GM19455 (cell line): ENCODE measurements around the gene TIMM44.
A peak's percentile ranks its signal among the peaks of the same experiment; 100 is the strongest.

Experiments
- ATAC-seq: cut with Tn5 transposase; IDR thresholded peaks from one replicate; pipeline ENCODE4 v1.9.1; 2021; ENCODE audit not compliant: unreplicated experiment

The TIMM44 gene

GRCh38 chr19:7915250-7916102 lies 28.0 kb downstream of the TIMM44 start:
- ATAC-seq = no peak

GRCh38 chr19:7914598-7915045 lies 28.8 kb downstream of the TIMM44 start, which contains the start of gene TGFBR3L:
Gene TGFBR3L, plus strand, starts transcription at chr19:7914830.
- ATAC-seq = no peak

- no peak for ATAC-seq
These were observed 29.4 kb downstream of the TIMM44 start for GRCh38 chr19:7914099-7914498.

GRCh38 chr19:7913652-7914051 lies 29.8 kb downstream of the TIMM44 start:
- ATAC-seq = no peak

GRCh38 chr19:7912697-7913564 lies 30.5 kb downstream of the TIMM44 start:
- ATAC-seq = no peak

- no peak for ATAC-seq
These were observed 31.2 kb downstream of the TIMM44 start for GRCh38 chr19:7912144-7912696.

GRCh38 chr19:7911508-7912143 lies 31.8 kb downstream of the TIMM44 start:
- no peak for ATAC-seq

GRCh38 chr19:7910321-7911161 lies 32.9 kb downstream of the TIMM44 start:
- no peak for ATAC-seq

GRCh38 chr19:7909471-7910067 lies 33.9 kb downstream of the TIMM44 start:
- no peak for ATAC-seq

GRCh38 chr19:7908742-7909461 lies 34.6 kb downstream of the TIMM44 start:
- ATAC-seq = no peak

- no peak for ATAC-seq
These were observed 35.3 kb downstream of the TIMM44 start for GRCh38 chr19:7908078-7908699.

GRCh38 chr19:7907544-7907943 lies 35.9 kb downstream of the TIMM44 start:
- ATAC-seq = no peak

- no peak for ATAC-seq
These were observed 36.3 kb downstream of the TIMM44 start for GRCh38 chr19:7907122-7907521.

- no peak for ATAC-seq
These were observed 37.6 kb downstream of the TIMM44 start for GRCh38 chr19:7905859-7906258.

- no peak for ATAC-seq
These were observed 38.2 kb downstream of the TIMM44 start for GRCh38 chr19:7905268-7905667.

GRCh38 chr19:7904074-7905020 lies 39.1 kb downstream of the TIMM44 start:
- ATAC-seq = peak; percentile 36

GRCh38 chr19:7903244-7904073 lies 40.0 kb downstream of the TIMM44 start, which contains the start of gene MAP2K7:
Gene MAP2K7, plus strand, starts transcription at chr19:7903877. Its CDS starts 68 bp downstream, at chr19:7903945.
- ATAC-seq = peak; percentile 74
